Hepatocyte (in vitro differentiated cells): ENCODE data around the gene PGLYRP1. TPM values are rescaled to one million over a fixed set of nuclear protein-coding genes. Genes with fewer than 3 reads are reported as not detected.

ENCODE experiments used
- DNase-seq: peaks from one replicate; pipeline ENCODE4 v3.0.0-alpha.2; 2016; ENCODE audit warnings: low spot score
- H2AFZ ChIP-seq: fragments of 200-600 bp; sonication (generic); 2 replicates; pipeline ENCODE4 v1.6.0; 2016; ENCODE audit warnings: antibody characterized with exemption, mild to moderate bottlenecking
- H3K27ac ChIP-seq: fragments of 200-600 bp; sonication (generic); 2 replicates; pipeline ENCODE4 v1.5.1; 2016; ENCODE audit warnings: mild to moderate bottlenecking
- H3K27me3 ChIP-seq: fragments of 200-600 bp; sonication (generic); 2 replicates; pipeline ENCODE4 v1.6.1; 2016
- H3K36me3 ChIP-seq: fragments of 200-600 bp; sonication (generic); replicated peaks from 2 replicates; pipeline ENCODE4 v1.5.1; 2016; ENCODE audit warnings: low read depth; ENCODE audit not compliant: insufficient read depth
- H3K4me1 ChIP-seq: fragments of 200-600 bp; sonication (generic); 2 replicates; pipeline ENCODE4 v1.5.1; 2016; ENCODE audit warnings: mild to moderate bottlenecking, moderate library complexity; ENCODE audit not compliant: insufficient read depth
- H3K4me2 ChIP-seq: fragments of 200-600 bp; sonication (generic); 2 replicates; pipeline ENCODE4 v1.6.0; 2016
- H3K4me3 ChIP-seq: fragments of 200-600 bp; sonication (generic); 2 replicates; pipeline ENCODE4 v1.5.1; 2016; ENCODE audit warnings: mild to moderate bottlenecking
- H3K79me2 ChIP-seq: fragments of 200-600 bp; sonication (generic); 2 replicates; pipeline ENCODE4 v1.6.0; 2017; ENCODE audit warnings: mild to moderate bottlenecking
- H3K9me2 ChIP-seq: fragments of 200-600 bp; sonication (generic); replicated peaks from 2 replicates; pipeline ENCODE4 v1.6.0; 2017; ENCODE audit warnings: mild to moderate bottlenecking; ENCODE audit not compliant: insufficient read depth
- H3K9me3 ChIP-seq: fragments of 200-600 bp; sonication (generic); 2 replicates; pipeline ENCODE4 v1.5.1; 2016; ENCODE audit warnings: low read depth, mild to moderate bottlenecking
- H4K20me1 ChIP-seq: fragments of 200-600 bp; sonication (generic); 2 replicates; pipeline ENCODE4 v1.6.0; 2016; ENCODE audit warnings: mild to moderate bottlenecking; ENCODE audit not compliant: insufficient read depth, poor library complexity, severe bottlenecking
- CTCF ChIP-seq: fragments of 200-600 bp; sonication (generic); IDR thresholded peaks from 2 replicates; pipeline ENCODE4 v1.5.1; 2016; ENCODE audit warnings: antibody characterized with exemption, mild to moderate bottlenecking; ENCODE audit not compliant: poor library complexity
- EZH2 ChIP-seq: fragments of 200-600 bp; sonication (generic); IDR thresholded peaks from 2 replicates; pipeline ENCODE4 v1.6.1; 2016; ENCODE audit warnings: antibody characterized with exemption, mild to moderate bottlenecking, borderline replicate concordance
- EZH2phosphoT487 ChIP-seq: fragments of 200-600 bp; sonication (generic); IDR thresholded peaks from one replicate; pipeline ENCODE4 v1.6.1; 2018; ENCODE audit warnings: antibody characterized with exemption, mild to moderate bottlenecking, low read depth, moderate library complexity; ENCODE audit not compliant: unreplicated experiment, severe bottlenecking
- WGBS: methylation state at CpG from one replicate; pipeline ENCODE4 v1.1.6; 2016; ENCODE audit warnings: low lambda C conversion rate; ENCODE audit errors: missing lambda C conversion rate; 5-methylcytosine and 5-hydroxymethylcytosine counted together
- polyA plus RNA-seq: library from polyadenylated mRNA; unstranded; fragments of >200 nt; fragmentation: Nextera tagmentation; extraction: Ambion mirVana; gene quantifications from 2 replicates; pipeline ENCODE4 v1.2.1, GENCODE V29; 2016
- total RNA-seq: library from RNA; depleted of rRNA; stranded (reverse); fragments of >200 nt; gene quantifications from 2 replicates; pipeline ENCODE4 v1.2.3, GENCODE V29; 2014

Gene PGLYRP1
- total and polyA plus RNA-seq, 2 experiments from 2014 or later: not detected

DNA sequence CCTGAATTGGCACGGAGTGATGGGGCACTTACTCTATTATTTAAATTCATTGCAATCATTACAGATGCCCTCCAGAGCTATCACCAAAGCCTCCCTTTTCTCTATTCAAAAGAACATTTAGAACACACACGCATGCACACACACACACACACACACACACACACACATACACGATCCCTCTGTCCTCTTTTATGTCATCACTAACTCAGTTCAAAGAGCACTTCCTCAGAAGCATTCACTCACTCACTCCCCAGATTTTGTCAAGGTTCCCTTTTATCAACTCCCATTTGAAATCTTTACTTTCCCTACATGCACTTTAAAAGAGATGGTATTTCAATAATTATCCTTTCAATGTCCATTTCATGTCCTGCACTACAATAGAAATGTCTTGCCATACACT, 40.3 kb upstream of the PGLYRP1 start:
- no peaks in the 10 kb centered on the region for H3K79me2 ChIP-seq
- WGBS: 87% methylated on average over 3 of the region's 3 CpGs

DNA sequence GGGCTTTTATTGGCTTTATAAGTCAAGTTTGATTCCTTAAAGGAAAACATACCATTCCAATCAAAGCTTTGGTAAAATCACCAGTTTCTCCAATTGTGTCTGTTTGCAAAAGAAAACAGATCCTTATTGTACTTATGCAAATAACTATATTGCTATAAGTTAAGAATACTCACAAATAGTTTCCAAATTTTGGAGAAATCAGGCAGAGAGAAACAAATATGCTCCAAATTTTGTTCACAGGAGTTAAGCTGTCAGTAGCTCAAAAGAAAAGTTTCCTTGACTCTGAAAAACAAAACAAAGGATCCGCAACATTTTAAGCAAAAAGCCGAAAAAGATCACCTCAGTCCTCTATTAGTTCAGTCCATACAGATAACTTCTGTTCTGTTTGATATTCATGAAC, 37.2 kb upstream of the PGLYRP1 start:
- Histone ChIP-seq H3K27ac (no peak overlapping the region), H3K27me3 (peaks cover 7% of the 10 kb centered on the region), H3K4me1 (no peaks in the 10 kb centered on the region), H3K9me2 (no peaks in the 10 kb centered on the region), H3K9me3 (peaks cover 6% of the 10 kb centered on the region), H3K79me2 (no peaks in the 10 kb centered on the region), H3K36me3 (no peaks in the 10 kb centered on the region), H2AFZ (no peak overlapping the region), H3K4me2 (no peak overlapping the region), H3K4me3 (no peak overlapping the region), H4K20me1 (no peaks in the 10 kb centered on the region)
- TF ChIP-seq CTCF (no peak), EZH2phosphoT487 (no peak), EZH2 (no peak)
- WGBS: 89% methylated on average over 2 of the region's 2 CpGs
- no peak for DNase-seq

More for the DNA sequence above, 40.3 kb upstream of the PGLYRP1 start:
- peaks cover 3% of the 10 kb centered on the region for H3K4me1 ChIP-seq
- no peaks in the 10 kb centered on the region for H4K20me1 ChIP-seq
- peaks cover 6% of the 10 kb centered on the region for H3K9me3 ChIP-seq
- H3K4me3 ChIP-seq: no peak overlapping the region
- DNase-seq: no peak
- H2AFZ ChIP-seq: no peak overlapping the region
- no peaks in the 10 kb centered on the region for H3K36me3 ChIP-seq
- H3K27ac ChIP-seq: no peak overlapping the region
- no peaks in the 10 kb centered on the region for H3K9me2 ChIP-seq
- H3K27me3 ChIP-seq: no peaks in the 10 kb centered on the region
- TF ChIP-seq EZH2phosphoT487: no peak
- no peak for TF ChIP-seq EZH2
- TF ChIP-seq CTCF: no peak
- H3K4me2 ChIP-seq: no peak overlapping the region

DNA sequence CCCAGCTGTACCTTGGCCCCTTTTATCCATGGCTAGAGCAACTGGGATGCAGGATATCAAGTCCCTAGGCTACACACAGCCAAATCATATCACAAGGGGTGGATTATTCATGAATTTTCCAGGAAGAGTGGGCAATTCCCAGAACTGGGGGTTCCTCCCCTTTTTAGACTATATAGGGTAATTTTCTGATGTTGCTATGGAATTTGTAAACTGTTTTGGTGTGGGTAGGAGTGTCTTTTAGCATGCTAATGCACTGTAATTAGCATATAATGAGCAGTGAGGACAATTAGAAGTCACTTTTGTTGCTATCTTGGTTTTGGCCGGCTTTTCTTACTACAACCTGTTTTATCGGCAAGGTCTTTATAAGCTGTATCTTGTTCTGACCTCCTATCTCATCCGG, 35.9 kb upstream of the PGLYRP1 start:
- H3K9me2 ChIP-seq: no peaks in the 10 kb centered on the region
- peaks cover 6% of the 10 kb centered on the region for H3K9me3 ChIP-seq
- no peak overlapping the region for H3K4me2 ChIP-seq
- WGBS: 90% methylated on average over 3 of the region's 3 CpGs
- no peak overlapping the region for H2AFZ ChIP-seq
- no peak overlapping the region for H3K27ac ChIP-seq
- DNase-seq: no peak
- H3K4me3 ChIP-seq: no peak overlapping the region
- H3K36me3 ChIP-seq: no peaks in the 10 kb centered on the region
- H3K79me2 ChIP-seq: no peaks in the 10 kb centered on the region
- no peaks in the 10 kb centered on the region for H3K4me1 ChIP-seq
- H4K20me1 ChIP-seq: no peaks in the 10 kb centered on the region
- peaks cover 10% of the 10 kb centered on the region for H3K27me3 ChIP-seq
- TF ChIP-seq CTCF (no peak), EZH2phosphoT487 (no peak), EZH2 (no peak)

- Histone ChIP-seq H3K4me1 (no peaks in the 10 kb centered on the region), H3K27ac (no peak overlapping the region), H3K9me2 (no peaks in the 10 kb centered on the region), H4K20me1 (no peaks in the 10 kb centered on the region), H3K9me3 (peaks cover 6% of the 10 kb centered on the region), H3K4me2 (no peak overlapping the region), H3K79me2 (no peaks in the 10 kb centered on the region), H3K4me3 (no peak overlapping the region), H3K27me3 (peaks cover 10% of the 10 kb centered on the region), H2AFZ (no peak overlapping the region), H3K36me3 (no peaks in the 10 kb centered on the region)
- no peak for TF ChIP-seq EZH2
- TF ChIP-seq EZH2phosphoT487: no peak
- TF ChIP-seq CTCF: no peak
- no peak for DNase-seq
- 58% methylated on average over 4 of the region's 4 CpGs for WGBS
Measured at GRCh38 chr19:46056536-46056935, 33.7 kb upstream of the PGLYRP1 start.
